Muscle layer of colon (tissue), 2 donors: ENCODE measurements around the gene SCMH1.
A peak's percentile ranks its signal among the peaks of the same experiment; 100 is the strongest.

Experiments
- H3K27ac ChIP-seq: one replicate; pipeline ENCODE4 v1.7.0; 2013; ENCODE audit warnings: low read depth, mild to moderate bottlenecking, low read length, moderate library complexity
- H3K27me3 ChIP-seq, 2 donors: one replicate each; pipeline ENCODE4 v1.7.0; 2013; ENCODE audit warnings: low read length in 2 of 2, mild to moderate bottlenecking in 2 of 2; ENCODE audit not compliant: insufficient read depth in 2 of 2, control insufficient read depth in 1 of 2
- H3K36me3 ChIP-seq: one replicate; pipeline ENCODE4 v1.7.0; 2013; ENCODE audit warnings: mild to moderate bottlenecking, low read length; ENCODE audit not compliant: insufficient read depth
- H3K4me1 ChIP-seq: one replicate; pipeline ENCODE4 v1.7.0; 2013; ENCODE audit warnings: mild to moderate bottlenecking, low read length; ENCODE audit not compliant: insufficient read depth
- H3K4me3 ChIP-seq, 2 donors: one replicate each; pipeline ENCODE4 v1.7.0; 2013; ENCODE audit warnings: low read length in 2 of 2, low read depth in 1 of 2, mild to moderate bottlenecking in 1 of 2, moderate library complexity in 1 of 2
- H3K9ac ChIP-seq: one replicate; pipeline ENCODE4 v1.7.0; 2013; ENCODE audit warnings: low read length
- H3K9me3 ChIP-seq: one replicate; pipeline ENCODE4 v1.7.0; 2013; ENCODE audit warnings: mild to moderate bottlenecking, low read length
- donor health status: abdominal sarcoma.
- donor health status: Adenocarcinoma of cecum.

Gene SCMH1

DNA sequence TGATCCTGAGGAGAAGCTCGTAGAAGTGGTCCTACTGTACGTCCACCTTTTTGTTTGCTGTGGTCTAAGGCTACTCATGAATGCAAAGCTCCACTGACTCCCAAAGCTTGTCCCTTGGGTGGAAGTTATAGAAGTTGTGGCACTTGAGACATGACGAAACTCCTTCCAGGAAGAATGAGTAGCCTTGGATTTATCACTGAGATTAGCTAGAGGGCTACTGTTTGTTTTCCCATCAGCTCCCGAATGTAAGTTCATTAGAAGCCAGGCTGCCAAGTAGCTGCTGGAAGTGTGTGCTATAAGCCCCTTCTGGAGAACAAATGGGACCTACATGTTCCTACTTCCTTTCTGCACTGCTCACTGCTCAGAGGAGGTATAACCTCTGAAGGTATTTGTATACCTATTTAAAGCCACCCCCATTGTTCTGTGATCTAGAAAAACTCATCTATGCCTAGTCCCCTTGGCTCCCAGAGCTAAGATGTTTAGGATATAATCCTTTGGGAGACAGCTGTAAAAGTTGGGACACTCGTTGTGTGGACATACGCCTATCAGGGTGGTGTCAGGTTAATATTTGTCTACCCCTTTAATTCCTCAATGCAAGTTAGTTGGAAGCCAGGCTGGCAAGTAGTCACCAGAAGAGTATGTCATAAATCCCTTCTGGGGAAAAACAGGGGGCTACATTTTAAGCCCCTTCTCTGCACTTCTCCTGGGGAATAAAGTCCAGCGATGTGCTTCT lies 72.9 kb downstream of the SCMH1 start:
- no peak overlapping the region for H3K27ac ChIP-seq
- no peaks in the 10 kb centered on the region for H3K36me3 ChIP-seq

DNA sequence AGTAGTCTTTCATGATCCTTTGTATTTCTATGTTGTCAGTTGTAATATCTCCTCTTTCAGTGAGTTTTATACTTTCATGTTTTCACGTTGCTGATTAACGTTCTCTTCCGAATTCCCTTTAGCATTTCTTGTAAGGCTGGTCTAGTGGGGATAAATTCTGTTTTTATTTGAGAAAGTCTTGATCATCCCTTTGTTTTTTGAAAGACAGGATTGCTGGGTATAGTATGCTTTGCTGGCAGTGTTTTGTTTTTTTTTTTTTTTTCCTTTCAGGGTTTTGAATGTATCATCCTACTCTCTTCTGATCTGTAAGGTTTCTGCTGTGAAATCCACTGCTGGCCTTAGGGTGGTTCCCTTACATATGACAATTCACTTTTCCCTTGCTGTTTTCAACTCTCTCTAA lies 74.4 kb downstream of the SCMH1 start:
- Histone ChIP-seq H3K4me1 (no peaks in the 10 kb centered on the region), H3K36me3 (no peaks in the 10 kb centered on the region), H3K4me3 (no peak overlapping the region), H3K27ac (no peak overlapping the region), H3K9me3 (no peaks in the 10 kb centered on the region), H3K27me3 (no peaks in the 10 kb centered on the region), H3K9ac (no peak overlapping the region)

More for the DNA sequence above, 72.9 kb downstream of the SCMH1 start:
- Histone ChIP-seq H3K4me1 (no peaks in the 10 kb centered on the region), H3K27me3 (no peaks in the 10 kb centered on the region), H3K4me3 (no peak overlapping the region), H3K9ac (no peak overlapping the region), H3K9me3 (no peaks in the 10 kb centered on the region)

- Histone ChIP-seq H3K9me3 (no peaks in the 10 kb centered on the region), H3K27ac (no peak overlapping the region), H3K4me1 (no peaks in the 10 kb centered on the region), H3K27me3 (no peaks in the 10 kb centered on the region), H3K4me3 (no peak overlapping the region), H3K36me3 (no peaks in the 10 kb centered on the region), H3K9ac (no peak overlapping the region)
Observed at GRCh38 chr1:41164727-41165126, 77.4 kb downstream of the SCMH1 start.

DNA sequence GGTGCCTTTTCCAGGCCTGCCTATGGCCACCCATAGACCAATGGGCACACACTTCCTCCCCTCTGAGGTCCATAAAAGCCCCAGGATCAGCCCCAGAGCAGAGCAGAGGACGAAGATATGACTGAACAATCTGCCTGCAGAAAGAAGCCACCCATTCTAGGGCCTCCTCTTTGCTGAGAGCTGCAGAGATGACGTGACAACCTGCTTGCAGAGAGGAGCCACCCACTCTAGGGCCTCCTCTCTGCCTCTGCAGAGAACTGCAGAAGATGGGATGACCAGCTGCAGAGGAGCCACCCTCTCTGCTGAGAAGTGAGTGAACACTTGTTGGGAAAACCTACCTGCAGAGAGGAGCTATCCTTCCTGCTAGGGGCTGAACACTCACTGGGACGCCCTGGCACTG lies 79.7 kb downstream of the SCMH1 start:
- Histone ChIP-seq H3K36me3 (peaks cover 7% of the 10 kb centered on the region), H3K27me3 (no peaks in the 10 kb centered on the region), H3K4me1 (no peaks in the 10 kb centered on the region), H3K9ac (no peak overlapping the region), H3K9me3 (no peaks in the 10 kb centered on the region), H3K4me3 (no peak overlapping the region), H3K27ac (no peak overlapping the region)

DNA sequence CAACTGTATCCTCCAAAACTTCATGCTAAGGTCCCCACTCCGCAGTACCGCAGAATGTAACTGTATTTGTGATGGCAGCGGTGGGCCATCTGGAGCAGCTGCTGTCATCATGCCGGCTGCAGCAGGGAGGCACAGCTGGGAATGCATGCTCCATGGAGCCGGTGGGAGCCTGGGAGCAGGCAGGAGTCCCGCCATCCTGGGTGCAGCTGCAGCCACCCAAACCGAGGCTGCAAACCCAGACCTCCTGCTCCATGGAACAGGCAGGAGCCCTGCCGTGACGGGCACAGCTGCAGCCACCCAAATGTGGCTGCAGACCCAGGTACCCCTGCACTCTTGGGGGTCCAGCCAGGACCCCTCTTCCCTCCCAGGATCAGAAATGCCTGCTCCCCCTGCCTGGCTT lies 80.3 kb downstream of the SCMH1 start:
- peaks cover 7% of the 10 kb centered on the region for H3K36me3 ChIP-seq
- no peak overlapping the region for H3K4me3 ChIP-seq
- H3K4me1 ChIP-seq = no peaks in the 10 kb centered on the region
- H3K9ac ChIP-seq = no peak overlapping the region
- no peaks in the 10 kb centered on the region for H3K9me3 ChIP-seq
- H3K27ac ChIP-seq = no peak overlapping the region
- no peaks in the 10 kb centered on the region for H3K27me3 ChIP-seq

DNA sequence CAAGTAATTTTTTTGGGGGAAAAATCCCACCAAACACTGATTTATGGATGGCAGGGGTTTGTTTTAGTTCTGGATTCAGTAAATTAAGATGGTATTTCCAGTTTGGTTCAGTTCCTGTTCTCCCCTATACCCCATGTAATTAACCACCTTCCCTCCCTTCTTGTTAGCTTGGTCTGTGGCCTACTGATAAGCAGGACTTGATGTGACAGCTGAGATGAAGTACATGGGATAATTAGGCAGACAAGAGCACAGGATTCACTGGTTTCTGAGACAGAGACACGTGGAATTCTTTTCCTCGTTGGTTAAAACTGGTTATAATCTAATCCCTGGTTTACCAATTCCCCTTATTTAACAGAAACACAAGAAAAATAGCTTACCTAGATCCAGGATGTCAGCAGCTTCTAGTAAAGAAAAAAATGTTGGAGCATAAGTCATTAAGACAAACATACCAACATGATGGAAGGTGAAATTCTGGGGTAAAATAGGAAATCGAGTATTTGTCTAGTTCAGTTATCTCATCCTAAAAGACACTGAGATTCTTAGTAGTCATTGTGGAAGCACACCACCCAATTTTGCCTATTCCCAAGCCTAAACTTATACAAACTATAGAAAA lies 81.5 kb downstream of the SCMH1 start:
- H3K9me3 ChIP-seq = no peaks in the 10 kb centered on the region
- H3K27ac ChIP-seq = no peak overlapping the region
- H3K36me3 ChIP-seq = peaks cover 7% of the 10 kb centered on the region
- no peak overlapping the region for H3K9ac ChIP-seq
- H3K4me1 ChIP-seq = no peaks in the 10 kb centered on the region
- H3K4me3 ChIP-seq = no peak overlapping the region
- no peaks in the 10 kb centered on the region for H3K27me3 ChIP-seq

- no peak overlapping the region for H3K27ac ChIP-seq
- peaks cover 5% of the 10 kb centered on the region for H3K4me1 ChIP-seq
Observed at GRCh38 chr1:41158966-41159365, 83.1 kb downstream of the SCMH1 start.

GRCh38 chr1:41158147-41158875 lies 83.8 kb downstream of the SCMH1 start:
- Histone ChIP-seq H3K36me3 (peaks cover 7% of the 10 kb centered on the region), H3K4me3 (no peak overlapping the region), H3K27ac (no peak overlapping the region), H3K27me3 (no peaks in the 10 kb centered on the region), H3K4me1 (peaks cover 12% of the 10 kb centered on the region), H3K9me3 (no peaks in the 10 kb centered on the region), H3K9ac (no peak overlapping the region)

More at GRCh38 chr1:41158966-41159365, 83.1 kb downstream of the SCMH1 start:
- Histone ChIP-seq H3K9me3 (no peaks in the 10 kb centered on the region), H3K4me3 (no peak overlapping the region), H3K36me3 (peaks cover 7% of the 10 kb centered on the region), H3K9ac (no peak overlapping the region), H3K27me3 (no peaks in the 10 kb centered on the region)

- H3K4me3 ChIP-seq = no peak overlapping the region
- H3K27me3 ChIP-seq = no peaks in the 10 kb centered on the region
- no peaks in the 10 kb centered on the region for H3K9me3 ChIP-seq
- H3K27ac ChIP-seq = no peak overlapping the region
- peaks cover 7% of the 10 kb centered on the region for H3K36me3 ChIP-seq
- H3K4me1 ChIP-seq = peaks cover 31% of the 10 kb centered on the region
- no peak overlapping the region for H3K9ac ChIP-seq
Observed at GRCh38 chr1:41155105-41155504, 87.0 kb downstream of the SCMH1 start.

DNA sequence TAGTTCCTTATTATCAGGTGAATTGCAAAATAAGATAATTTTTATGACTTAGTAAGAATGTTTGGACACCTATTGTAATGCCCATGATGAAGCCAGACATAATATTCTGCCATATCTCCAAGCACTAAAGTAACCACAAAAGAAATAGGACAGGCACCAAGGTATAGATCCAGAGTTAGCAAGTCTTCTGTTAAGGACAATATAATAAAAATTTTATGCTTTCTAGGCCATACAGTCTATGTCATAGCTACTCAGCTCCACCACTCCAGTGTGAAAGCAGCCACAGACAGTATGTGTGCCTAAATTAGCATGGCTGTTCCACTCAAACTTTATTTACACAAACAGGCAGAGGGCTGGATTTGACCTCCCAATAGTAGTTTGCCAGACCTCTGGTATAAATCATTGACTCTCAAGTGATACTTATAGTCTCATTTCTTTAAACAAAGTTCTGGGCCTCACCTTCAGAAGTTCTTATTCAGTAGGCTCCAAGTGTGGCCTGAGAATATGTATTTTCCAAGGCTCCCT lies 88.3 kb downstream of the SCMH1 start:
- H3K36me3 ChIP-seq = peaks cover 7% of the 10 kb centered on the region
- H3K9me3 ChIP-seq = no peaks in the 10 kb centered on the region
- H3K9ac ChIP-seq = no peak overlapping the region
- H3K27me3 ChIP-seq = no peaks in the 10 kb centered on the region
- no peak overlapping the region for H3K4me3 ChIP-seq
- peaks cover 31% of the 10 kb centered on the region for H3K4me1 ChIP-seq
- H3K27ac ChIP-seq = no peak overlapping the region

DNA sequence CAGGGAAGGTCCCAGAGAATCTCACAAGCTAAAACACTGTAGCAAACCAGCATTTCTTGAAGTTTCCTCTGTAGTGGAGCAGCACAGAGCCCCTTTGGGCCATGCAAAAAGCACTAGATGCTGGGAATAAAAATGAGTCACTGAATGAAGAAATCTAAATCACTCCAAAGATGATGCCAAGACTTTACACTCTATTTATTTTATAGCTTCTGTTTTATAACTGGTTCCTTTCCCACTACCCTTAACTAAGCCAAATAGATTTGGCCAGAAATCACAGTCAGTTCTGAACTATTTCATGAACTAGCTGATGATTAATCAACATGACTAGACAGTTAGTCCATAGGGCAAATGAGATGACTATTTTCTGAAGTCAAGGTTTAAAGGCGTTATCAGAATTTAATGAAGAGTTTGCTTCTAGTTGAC lies 89.5 kb downstream of the SCMH1 start:
- Histone ChIP-seq H3K27ac (peak overlapping the region; percentile 42), H3K4me1 (peaks cover 31% of the 10 kb centered on the region), H3K27me3 (no peaks in the 10 kb centered on the region), H3K9me3 (no peaks in the 10 kb centered on the region), H3K4me3 (no peak overlapping the region), H3K36me3 (peaks cover under 1% of the 10 kb centered on the region), H3K9ac (no peak overlapping the region)
